GM18502 (cell line): ENCODE measurements around the gene SUPT3H.

Source experiments
- ATAC-seq: cut with Tn5 transposase; IDR thresholded peaks from one replicate; pipeline ENCODE4 v1.9.1; 2021; ENCODE audit warnings: mild to moderate bottlenecking; ENCODE audit not compliant: unreplicated experiment, poor library complexity

Gene SUPT3H

DNA sequence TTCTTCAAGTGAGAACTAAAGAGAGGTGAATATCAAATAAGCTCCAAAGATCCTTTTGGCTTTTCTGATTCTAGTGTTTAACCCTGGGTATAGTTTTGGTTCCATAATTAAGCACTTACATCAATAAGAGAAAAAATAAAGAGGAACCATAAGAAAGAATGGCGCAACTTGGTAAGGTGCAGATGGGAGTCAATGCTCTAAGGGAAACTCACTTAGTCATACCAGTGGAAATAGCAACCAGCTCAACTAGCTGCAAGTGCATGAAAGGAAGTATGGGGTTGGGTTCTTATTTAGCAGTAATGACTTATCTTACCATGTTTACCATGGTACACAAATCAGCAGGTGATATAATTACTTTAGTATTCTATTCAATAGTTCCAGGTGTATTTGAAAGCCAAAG is 346.1 kb downstream of the SUPT3H start:
- no peak for ATAC-seq

DNA sequence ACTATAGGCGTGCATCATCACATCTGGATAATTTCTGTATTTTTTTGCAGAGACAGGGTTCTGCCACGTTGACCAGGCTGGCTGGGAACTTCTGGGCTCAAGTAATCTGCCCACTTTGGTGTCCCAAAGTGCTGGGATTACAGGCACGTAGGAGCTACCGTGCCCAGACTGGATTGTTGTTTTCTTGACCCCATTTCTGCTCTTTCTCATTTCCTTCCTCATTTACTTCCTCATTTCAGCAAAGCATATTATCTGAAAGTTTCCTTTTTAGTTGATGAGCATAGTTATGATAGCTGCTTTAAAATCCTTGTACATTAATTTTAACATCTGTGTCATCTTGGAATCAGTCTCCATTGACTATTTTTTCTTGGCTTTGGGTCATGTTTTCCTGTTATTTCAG is 350.6 kb downstream of the SUPT3H start:
- no peak for ATAC-seq

DNA sequence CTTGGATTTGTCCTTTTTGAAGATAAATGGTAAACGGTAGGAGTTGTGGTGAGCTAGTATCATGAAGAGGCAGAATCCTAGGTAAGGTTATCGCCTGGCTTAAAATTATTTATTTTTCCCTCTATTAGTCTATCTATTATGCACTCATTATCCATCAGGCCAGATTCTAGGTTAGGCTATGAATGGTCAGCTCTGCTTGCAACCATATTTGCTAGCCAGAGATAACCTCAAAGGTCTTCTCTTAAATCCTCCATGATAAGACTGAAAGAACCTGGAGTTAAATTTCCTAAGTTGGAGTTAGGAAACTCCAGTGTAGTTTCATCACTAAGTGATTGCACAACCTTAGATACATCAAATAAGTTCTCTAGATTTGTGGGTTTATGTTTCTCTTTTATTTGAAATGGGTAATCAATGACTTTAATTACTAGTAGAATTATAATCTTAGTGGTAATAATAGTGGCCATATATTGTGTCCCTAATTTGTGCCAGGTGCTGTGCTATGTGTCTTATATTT is 351.7 kb downstream of the SUPT3H start:
- ATAC-seq: no peak

DNA sequence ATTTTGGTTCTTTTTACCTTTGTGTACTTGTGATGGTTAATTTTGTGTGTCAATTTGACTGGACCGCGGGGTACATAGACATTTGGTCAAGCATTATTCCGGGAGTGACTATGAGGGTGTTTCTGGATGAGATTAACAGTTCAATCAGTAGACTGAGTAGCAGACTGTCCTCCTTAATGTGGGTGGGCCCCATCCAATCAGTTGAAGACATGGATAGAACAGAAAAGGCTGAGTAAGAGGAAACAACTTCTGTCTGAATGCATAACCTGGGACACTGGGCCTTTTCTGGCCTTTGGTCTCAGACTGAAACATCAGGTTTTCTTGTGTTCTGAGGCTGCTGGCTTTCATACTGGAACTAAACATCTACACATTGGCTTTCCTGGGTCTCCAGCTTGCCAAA is 353.1 kb downstream of the SUPT3H start:
- no peak for ATAC-seq

DNA sequence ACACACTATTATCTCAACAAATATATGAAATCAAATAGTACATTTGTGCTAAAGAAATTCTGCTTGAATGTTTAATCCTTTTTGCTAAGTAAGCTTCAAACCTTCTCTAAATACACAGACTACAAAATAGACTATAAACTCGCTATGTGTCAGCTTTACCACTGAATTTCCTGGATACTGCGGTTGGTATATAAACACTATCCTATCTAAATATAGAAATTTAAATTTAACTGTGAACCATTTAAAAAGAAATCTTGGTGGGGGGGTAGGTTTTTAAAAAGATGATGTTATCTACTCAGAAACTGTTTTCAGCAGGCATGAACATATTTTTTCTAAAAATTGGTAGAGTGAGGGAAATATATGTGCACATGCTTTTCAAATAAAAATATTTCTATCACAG is 356.1 kb downstream of the SUPT3H start:
- no peak for ATAC-seq

DNA sequence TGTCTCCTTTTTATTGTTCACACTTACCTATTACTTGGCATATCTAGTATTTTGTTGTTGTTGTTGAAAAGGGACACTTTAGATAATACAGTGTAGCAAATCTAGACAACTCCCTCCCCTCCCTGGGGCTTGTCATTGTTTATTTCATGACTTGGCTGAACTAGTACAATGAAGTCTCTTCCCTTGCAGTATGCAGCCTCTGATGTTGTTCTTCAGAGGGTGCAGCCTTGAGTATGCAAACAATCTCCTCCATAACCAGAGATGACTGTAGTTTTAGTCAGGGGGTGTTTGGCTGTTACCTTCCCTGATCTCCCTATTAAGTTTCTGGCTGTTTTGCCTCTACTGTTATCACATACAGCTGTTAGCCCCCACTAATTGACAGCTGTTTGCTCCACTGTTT is 365.0 kb downstream of the SUPT3H start:
- ATAC-seq: no peak

DNA sequence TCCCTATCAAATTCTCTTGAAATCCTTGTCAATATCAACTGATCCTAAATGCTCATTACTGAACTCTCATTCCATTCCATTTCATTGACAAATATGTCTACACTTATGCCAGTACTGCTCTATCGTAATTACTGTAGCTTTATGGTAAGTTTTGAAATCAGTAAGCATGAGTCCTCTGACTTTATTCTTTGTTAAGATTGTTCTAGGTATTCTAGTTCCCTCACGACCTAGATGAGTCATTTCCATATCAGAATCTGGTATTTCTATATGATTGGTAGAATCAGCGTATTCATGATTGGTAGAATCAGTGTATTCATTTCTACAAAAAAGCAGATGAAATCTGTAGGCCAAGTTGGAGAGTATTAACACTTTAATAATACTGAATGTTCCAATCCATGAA is 368.2 kb downstream of the SUPT3H start:
- ATAC-seq: no peak

DNA sequence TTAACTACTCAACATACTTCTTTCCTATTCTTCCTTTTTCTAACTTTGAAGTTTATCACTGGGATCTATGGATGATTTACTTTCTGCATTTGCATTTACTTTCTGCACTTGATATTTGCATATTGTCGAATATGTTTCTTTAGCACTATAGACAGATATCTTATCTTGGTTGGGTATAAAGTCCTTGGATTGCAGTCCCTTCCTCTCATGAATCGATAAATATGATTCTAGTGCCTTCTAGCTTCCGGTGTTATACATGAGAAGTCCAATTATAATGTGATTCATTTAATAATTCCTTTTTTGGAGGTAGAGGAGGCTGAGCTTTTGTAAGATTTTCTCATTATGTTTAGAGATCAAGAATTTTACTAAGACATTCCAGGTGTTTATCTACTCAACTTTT is 370.8 kb downstream of the SUPT3H start:
- ATAC-seq: no peak

DNA sequence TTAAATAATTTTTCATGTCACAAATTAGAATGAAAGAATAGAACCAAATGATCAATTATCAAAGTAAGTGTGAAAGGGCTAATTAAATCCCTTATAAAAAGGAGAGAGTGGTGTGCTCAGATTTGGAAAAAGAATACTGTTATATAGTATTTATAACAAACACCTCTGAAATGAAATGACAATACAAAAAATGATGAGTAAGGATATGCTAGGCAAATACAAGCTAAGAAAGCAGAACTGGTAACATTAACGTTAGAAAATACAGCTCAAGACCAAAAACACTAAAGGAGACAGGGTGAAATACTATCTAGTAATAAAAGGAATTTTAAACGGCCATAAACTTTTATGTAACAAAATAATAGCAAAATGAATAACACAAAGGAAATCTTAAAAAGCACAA is 373.8 kb downstream of the SUPT3H start:
- no peak for ATAC-seq

DNA sequence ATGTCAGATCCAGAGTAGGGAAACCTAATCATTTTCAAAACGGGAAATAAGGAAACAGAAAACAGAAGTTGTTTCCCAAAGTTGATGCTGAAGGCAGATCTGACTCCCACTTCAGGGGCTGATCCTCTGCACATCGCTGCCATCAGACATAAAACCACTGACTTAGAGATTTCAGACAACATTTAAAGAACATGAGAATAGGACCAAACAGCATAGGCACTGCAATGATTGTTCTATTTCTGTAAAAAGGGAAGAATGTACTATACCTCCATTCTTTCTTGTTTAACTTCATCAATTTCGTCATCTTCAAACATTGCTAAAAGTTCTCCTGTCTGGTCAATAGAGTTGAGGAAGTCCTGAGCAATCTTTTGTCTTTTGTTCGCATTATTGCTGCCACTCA is 374.3 kb downstream of the SUPT3H start:
- no peak for ATAC-seq

DNA sequence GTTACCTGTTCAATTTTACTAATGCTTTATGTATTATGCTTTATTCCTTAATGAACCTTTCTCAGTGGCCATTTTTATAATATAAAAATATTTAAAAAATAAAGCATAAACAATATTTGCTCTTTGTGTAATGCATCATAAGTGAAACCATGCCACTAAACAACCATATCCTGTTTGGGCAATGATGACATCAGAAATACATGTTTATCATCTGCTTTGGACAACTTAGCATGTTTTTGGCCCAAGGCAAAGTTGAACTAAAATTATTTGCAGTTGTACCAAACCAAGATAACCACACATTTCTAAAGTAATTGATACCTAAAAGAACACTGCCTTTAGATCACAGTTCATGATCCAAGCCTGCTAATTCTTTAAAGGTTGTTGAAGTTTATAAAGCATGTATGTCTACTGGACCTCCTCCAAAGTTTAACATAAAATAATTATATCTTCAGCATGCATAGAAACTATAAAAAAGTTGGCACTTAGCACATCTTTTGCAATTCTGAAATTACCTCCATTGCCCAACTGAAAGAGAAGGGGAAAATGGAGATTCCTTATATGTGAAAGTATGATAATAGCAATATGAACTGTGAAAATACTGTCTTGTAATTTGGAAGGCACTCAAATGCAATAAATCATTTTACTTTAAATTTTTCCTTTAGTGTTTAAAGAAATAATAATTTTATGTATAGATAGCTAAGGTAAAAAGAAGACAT is 375.2 kb downstream of the SUPT3H start:
- no peak for ATAC-seq

DNA sequence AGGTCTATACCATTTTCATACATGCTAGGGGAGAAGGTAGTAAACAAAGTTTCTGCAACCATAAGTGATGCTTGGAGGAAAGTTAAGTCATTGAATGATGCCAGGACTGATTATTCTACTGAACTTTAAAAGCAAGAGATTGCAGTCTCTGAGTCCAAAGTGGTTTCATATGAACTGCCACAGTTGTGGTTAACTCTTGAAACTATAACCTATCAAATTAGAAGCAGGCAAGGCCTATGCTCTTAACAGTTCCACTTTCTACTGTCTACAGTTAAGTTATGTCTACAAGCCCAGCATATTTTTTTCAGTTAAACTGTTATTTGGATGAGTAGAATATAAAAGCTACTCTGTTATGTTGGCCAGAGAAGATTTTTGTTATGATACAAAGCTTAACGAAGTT is 376.1 kb downstream of the SUPT3H start:
- ATAC-seq: peak; percentile 99

DNA sequence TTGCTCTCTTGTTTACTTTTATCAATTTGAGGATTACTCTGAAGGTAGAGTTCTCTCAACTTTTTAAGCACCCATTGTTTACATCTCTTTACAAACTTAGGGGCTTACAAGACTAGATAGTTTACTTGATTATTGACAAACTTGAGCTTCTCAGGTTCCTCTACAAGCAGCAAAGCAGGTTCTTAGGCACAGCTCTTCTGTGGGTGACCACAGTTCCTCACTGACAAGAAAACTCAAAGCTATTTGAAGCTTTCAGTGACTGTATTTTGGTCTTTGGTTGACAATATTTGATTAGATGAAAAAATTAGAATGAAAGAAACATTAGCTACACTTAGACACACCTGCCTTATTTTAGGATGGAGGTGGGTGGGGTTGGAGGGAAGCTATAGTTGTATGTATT is 376.9 kb downstream of the SUPT3H start:
- ATAC-seq: no peak

DNA sequence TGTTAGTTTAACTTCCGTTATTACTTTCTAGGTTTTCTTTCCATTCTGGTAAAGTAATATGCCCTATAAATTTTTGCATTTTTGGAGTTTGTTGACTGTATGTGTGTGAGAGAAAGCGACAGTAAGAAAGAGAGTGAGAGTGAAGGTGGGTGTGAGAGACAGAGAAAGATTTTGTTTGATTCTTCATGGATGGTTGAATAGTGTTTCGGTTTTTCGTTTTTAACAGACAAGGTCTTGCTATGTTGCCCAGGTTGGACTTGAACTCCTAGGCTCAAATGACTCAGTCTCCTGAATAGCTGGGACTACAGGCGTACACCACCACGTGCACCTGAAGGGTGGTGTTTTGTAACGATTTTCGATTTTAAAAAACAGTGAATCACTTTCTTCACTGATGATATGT is 378.7 kb downstream of the SUPT3H start:
- no peak for ATAC-seq

DNA sequence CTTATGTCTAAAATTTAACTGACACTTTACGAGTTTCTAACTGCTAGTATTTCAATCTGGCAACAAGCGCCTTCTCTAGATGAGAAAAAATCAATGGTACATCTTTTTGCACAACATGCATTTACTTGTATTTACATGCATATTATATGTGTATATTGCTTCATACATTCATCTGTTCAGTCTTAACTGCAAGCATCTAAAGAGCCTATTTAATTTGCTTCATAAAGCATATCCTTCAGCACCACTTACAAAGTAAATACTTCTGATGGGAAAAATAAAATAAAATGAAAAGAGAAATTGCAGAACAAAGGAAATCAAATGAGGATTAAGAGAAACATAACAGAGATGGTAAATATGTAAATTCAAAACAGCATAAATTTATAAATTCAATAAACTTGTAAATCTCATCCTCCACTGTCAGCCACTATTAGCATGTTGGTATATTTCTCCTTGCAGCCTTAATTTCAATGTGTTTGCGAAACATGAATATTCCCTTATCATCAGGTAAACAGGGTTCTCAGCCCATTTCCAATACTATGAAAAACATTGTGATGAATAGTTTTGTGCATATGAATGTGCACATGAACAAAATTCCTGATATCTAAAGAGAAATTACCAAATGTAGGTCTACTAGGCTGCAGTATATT is 382.1 kb downstream of the SUPT3H start:
- no peak for ATAC-seq

DNA sequence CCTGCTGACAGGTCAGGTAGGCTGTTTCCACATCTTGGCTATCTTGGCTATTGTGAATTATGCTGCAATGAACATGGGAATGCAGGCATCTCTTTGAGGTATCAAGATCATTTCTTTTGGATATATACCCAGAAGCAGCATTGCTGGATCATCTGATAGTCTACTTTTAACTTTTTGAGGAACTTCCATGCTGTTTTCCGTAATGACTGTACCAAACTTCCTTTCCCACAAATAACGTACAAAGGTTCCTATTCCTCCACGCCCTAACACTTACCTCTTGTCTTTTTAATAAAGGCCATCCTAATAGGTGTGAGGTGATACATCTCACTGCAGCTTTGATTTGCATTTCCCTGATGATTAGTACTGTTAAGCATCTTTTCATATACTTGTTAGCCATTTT is 388.3 kb downstream of the SUPT3H start:
- no peak for ATAC-seq

DNA sequence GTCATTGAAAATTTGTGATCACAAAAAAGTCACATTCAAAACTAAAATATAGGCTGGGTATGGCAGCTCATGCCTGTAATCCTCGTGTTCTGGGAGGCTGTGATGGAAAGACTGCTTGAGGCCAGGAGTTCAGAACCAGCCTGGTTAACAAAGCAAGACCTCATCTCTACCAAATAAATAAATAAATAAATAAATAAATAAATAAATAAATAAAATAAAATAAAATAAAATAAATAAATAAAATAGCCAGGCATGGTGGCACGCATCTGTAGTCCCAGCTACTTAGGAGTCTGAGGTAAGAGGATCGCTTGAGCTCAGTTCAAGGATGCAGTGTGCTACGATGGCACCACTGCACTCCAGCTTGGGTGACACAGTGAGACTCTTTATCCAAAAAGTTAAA is 392.7 kb downstream of the SUPT3H start:
- no peak for ATAC-seq

DNA sequence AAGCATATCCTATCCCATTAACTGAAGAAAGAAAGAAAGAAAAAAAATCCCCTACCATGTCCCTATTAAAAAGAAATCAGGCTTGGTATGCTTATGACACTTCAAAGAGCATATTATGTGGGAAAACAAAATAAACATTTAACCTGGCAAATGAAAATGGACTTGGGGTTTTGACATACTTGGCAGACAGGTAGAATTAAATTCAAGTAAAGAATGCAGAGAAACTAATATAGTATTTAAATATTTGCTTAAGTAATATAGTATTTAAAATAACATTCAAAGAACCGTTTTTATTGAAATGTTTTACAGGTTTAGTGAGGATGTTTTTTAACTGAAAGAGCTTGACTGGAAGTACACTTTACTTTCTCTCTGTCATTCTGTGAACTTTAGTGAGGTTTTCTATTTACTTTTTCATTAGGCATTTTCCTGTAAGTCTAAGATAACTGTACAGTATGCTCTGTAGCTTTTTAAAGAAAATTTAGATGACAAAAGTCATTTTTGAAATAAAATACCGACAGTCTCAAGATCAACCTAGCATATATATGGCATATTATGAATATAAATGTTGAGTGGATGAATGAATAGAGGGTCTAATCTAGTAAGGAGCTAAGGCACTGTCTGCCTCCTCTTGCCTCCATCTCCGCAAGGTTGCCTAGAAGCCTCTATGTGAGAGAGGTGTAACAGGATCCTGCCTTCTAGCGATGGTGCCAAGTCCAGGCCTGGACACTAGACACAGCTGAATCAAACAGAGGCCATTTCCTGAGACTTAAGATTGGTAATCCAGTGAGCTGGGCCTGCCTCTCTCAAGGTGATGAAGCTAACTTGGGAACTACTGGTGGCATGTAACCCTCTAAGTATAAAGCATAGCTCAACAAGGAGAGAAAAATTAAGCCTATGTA is 394.0 kb downstream of the SUPT3H start:
- no peak for ATAC-seq

DNA sequence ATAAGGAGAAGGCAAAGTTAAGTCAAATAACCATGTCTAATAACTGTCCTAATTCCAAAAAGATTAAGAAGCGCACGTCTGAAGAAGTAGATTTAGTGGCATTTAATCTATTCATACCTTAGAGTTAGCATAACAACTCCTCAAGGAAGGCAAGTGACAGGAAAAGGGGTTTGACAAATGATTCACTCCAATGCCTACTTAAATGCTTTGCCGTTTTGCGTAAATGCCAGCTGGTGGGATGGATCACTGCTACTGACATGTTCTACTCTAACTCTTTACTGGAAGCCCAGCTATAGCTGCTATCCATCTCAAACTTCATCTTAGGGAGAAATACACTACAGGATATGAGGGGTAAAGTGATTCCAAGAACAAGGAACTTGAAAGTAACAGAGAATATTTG is 396.9 kb downstream of the SUPT3H start:
- ATAC-seq: no peak

DNA sequence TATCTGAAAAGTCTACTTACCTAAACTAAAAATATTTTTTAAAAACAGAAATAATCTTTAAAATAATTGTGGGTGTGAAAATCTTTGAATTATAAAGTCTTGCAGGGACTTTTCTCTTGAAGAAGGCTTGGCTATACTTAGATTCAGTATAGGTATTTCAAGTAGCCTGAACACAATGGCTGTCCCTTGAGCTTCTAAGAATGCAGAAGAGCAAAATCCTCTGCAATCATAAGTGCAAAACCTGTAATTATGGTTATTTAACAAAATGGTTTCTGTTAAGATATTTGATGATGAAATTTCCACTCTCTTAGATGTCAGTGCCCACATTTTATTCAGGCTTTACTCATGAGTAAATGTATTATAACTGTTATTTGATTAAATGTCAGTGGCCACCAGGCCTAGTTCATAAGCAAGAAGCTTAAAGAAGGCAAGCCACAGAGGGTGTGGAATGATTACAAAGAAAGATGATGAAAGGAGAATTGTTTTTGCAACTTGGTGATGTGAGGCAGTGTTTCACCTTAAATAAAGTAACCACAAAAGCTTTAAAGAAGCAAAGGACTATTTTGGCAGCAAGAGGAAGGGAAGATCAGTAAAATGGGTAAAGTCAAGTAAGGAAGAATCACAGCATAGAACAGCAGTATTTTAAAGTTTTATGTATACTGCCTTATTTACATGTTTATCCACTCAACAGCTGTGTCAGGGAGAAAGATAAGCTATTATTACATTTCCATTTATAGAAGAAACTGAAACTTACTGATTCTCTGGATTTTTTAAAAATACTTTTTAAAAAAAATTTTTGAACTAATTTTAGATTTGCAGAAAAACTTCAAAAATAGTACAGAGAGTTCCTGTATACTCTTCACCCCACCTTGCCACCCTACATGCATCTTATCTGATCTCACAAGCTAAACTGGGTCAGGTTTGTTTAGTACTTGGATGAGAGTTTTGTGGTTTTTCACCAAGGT is 400.8 kb downstream of the SUPT3H start:
- ATAC-seq: peak; percentile 80
